ENCODE measurements around the gene MTA3. TPM values are rescaled to one million over a fixed set of nuclear protein-coding genes. Genes with fewer than 3 reads are reported as not detected.
"Not testable (repeated sequence)": the region's sequence is repeated elsewhere in the genome, so short reads cannot be mapped to it uniquely, and the experiment has no call there.

Gene MTA3
- total RNA-seq, 4 donors from 2014 or later: 6.6 to 21.6 (median 9.5) TPM

GRCh38 chr2:42614838-42615237 lies 46.4 kb downstream of the MTA3 start:
- Histone ChIP-seq H3K27ac (no peak overlapping the region), H3K36me3 (peaks cover 0 to 13% of the 10 kb centered on the region in 2 donors), H3K4me1 (no peaks in the 10 kb centered on the region), H3K27me3 (no peaks in the 10 kb centered on the region), H3K9me3 (no peaks in the 10 kb centered on the region), H3K4me3 (no peak overlapping the region)
- in situ Hi-C loops (cut with MboI; ENCODE audit: low sequenced_read_pairs in 4 of 4) (no loop called here), intact Hi-C loops (cut with DNase I; ENCODE audit: low total_unique reads) (no loop called here)
- no peak for TF ChIP-seq POLR2A (IDR thresholded peaks at IDR 0.05)
- no peak for TF ChIP-seq CTCF (IDR thresholded peaks at IDR 0.05 in 4 of 5, conservative IDR thresholded peaks at IDR 0.05 in 1 of 5)
- DNase-seq: peak; percentile 2 to 21
- peak in 1 of 2 donors; percentile 33 for ATAC-seq

- intact Hi-C loops (cut with DNase I; ENCODE audit: low total_unique reads) (no loop called here), in situ Hi-C loops (cut with MboI; ENCODE audit: low sequenced_read_pairs in 4 of 4) (no loop called here)
- DNase-seq (no peak), ATAC-seq (no peak)
- Histone ChIP-seq H3K9me3 (no peaks in the 10 kb centered on the region), H3K36me3 (peaks cover 0 to 6% of the 10 kb centered on the region in 2 donors), H3K4me1 (no peaks in the 10 kb centered on the region), H3K4me3 (no peak overlapping the region), H3K27me3 (no peaks in the 10 kb centered on the region), H3K27ac (no peak overlapping the region)
- TF ChIP-seq POLR2A (IDR thresholded peaks at IDR 0.05) (no peak), CTCF (IDR thresholded peaks at IDR 0.05 in 4 of 5, conservative IDR thresholded peaks at IDR 0.05 in 1 of 5) (no peak)
Observed at GRCh38 chr2:42618116-42618515, 49.7 kb downstream of the MTA3 start.

GRCh38 chr2:42618972-42619371 lies 50.5 kb downstream of the MTA3 start:
- intact Hi-C loops (cut with DNase I; ENCODE audit: low total_unique reads) (no loop called here), in situ Hi-C loops (cut with MboI; ENCODE audit: low sequenced_read_pairs in 4 of 4) (no loop called here)
- H3K36me3 ChIP-seq: peaks cover 0 to 6% of the 10 kb centered on the region in 2 donors
- no peak overlapping the region for H3K4me3 ChIP-seq
- TF ChIP-seq CTCF (IDR thresholded peaks at IDR 0.05 in 4 of 5, conservative IDR thresholded peaks at IDR 0.05 in 1 of 5) (no peak), POLR2A (IDR thresholded peaks at IDR 0.05) (no peak)
- no peak overlapping the region for H3K27ac ChIP-seq
- no peaks in the 10 kb centered on the region for H3K9me3 ChIP-seq
- H3K27me3 ChIP-seq: no peaks in the 10 kb centered on the region
- DNase-seq (no peak), ATAC-seq (no peak)
- no peaks in the 10 kb centered on the region for H3K4me1 ChIP-seq

- H3K27ac ChIP-seq; H3K36me3 ChIP-seq; H3K4me3 ChIP-seq; in situ Hi-C loops (cut with MboI; ENCODE audit: low sequenced_read_pairs in 4 of 4); H3K27me3 ChIP-seq; ATAC-seq; H3K9me3 ChIP-seq; H3K4me1 ChIP-seq; intact Hi-C loops (cut with DNase I; ENCODE audit: low total_unique reads); DNase-seq: not testable (repeated sequence)
Observed at GRCh38 chr2:42621626-42622025, 53.2 kb downstream of the MTA3 start.

GRCh38 chr2:42622943-42623676 lies 54.7 kb downstream of the MTA3 start:
- H3K27ac ChIP-seq: no peak overlapping the region
- H3K4me3 ChIP-seq: no peak overlapping the region
- in situ Hi-C loops (cut with MboI; ENCODE audit: low sequenced_read_pairs in 4 of 4) (no loop called here), intact Hi-C loops (cut with DNase I; ENCODE audit: low total_unique reads) (no loop called here)
- ATAC-seq (no peak), DNase-seq (no peak)
- no peaks in the 10 kb centered on the region for H3K4me1 ChIP-seq
- no peaks in the 10 kb centered on the region for H3K9me3 ChIP-seq
- peaks cover 0 to 6% of the 10 kb centered on the region in 2 donors for H3K36me3 ChIP-seq
- TF ChIP-seq POLR2A (IDR thresholded peaks at IDR 0.05) (no peak), CTCF (IDR thresholded peaks at IDR 0.05 in 4 of 5, conservative IDR thresholded peaks at IDR 0.05 in 1 of 5) (no peak)
- H3K27me3 ChIP-seq: no peaks in the 10 kb centered on the region
